Transverse colon (tissue), 4 donors: ENCODE measurements around the gene SCN4B.

Experiments used
- EP300 ChIP-seq: sonication (generic); formaldehyde crosslinking; IDR thresholded peaks from one replicate; pipeline ENCODE4 v1.6.1; 2017; ENCODE audit warnings: antibody characterized with exemption, low read depth
- POLR2A ChIP-seq: fragments of 450-650 bp; IDR thresholded peaks from one replicate; pipeline ENCODE4 v1.6.1; 2016; ENCODE audit warnings: antibody characterized with exemption, mild to moderate bottlenecking, moderate library complexity
- POLR2AphosphoS5 ChIP-seq, 3 donors: sonication (generic); formaldehyde crosslinking; IDR thresholded peaks; one replicate each; pipeline ENCODE4 v1.6.1; 2016; ENCODE audit warnings: antibody characterized with exemption in 3 of 3
- TF ChIP-seq, protein P1 (sequence below), 5 experiments: fragments of 200-600 bp in 3 of 5; fragments of 450-650 bp in 2 of 5; sonication (generic) in 3 of 5; IDR thresholded peaks; 1 replicate in 2 of 5; 2 replicates in 3 of 5; pipeline ENCODE4 v1.5.1; 2016 to 2017; ENCODE audit warnings: antibody characterized with exemption in 5 of 5, inconsistent platforms in 3 of 5, mild to moderate bottlenecking in 2 of 5, moderate library complexity in 1 of 5

DNA sequence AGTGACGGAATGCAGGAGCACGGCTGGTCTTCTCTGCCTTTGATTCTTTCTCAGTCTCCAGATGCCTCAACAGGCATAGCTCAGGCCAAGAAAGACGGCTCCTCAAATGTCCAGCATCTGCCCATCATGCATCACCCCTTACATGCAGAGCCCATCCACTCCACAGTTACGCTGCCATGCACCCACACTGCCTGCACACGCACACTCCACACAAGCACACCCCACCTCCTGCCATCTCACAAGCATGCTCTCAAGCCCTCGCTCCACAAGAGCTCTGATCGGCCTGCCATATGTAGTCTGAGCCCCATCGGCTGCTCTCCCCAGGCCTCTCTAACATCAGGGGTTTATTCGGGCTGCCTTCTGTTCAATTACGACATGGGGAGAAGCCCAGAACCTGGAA, 18.8 kb downstream of the SCN4B start:
- TF ChIP-seq, protein P1, sequence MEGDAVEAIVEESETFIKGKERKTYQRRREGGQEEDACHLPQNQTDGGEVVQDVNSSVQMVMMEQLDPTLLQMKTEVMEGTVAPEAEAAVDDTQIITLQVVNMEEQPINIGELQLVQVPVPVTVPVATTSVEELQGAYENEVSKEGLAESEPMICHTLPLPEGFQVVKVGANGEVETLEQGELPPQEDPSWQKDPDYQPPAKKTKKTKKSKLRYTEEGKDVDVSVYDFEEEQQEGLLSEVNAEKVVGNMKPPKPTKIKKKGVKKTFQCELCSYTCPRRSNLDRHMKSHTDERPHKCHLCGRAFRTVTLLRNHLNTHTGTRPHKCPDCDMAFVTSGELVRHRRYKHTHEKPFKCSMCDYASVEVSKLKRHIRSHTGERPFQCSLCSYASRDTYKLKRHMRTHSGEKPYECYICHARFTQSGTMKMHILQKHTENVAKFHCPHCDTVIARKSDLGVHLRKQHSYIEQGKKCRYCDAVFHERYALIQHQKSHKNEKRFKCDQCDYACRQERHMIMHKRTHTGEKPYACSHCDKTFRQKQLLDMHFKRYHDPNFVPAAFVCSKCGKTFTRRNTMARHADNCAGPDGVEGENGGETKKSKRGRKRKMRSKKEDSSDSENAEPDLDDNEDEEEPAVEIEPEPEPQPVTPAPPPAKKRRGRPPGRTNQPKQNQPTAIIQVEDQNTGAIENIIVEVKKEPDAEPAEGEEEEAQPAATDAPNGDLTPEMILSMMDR (IDR thresholded peaks at IDR 0.05) = no peak
- no peak for TF ChIP-seq POLR2A
- no peak for TF ChIP-seq EP300
- TF ChIP-seq POLR2AphosphoS5 (IDR thresholded peaks at IDR 0.05) = no peak
